Esophagus squamous epithelium (tissue), 5 donors: ENCODE results near the gene PPM1L. TPM values are rescaled to one million over a fixed set of nuclear protein-coding genes. Genes with fewer than 3 reads are reported as not detected.
A peak's percentile ranks its signal among the peaks of the same experiment; 100 is the strongest.

Experiments
- DNase-seq: peaks from one replicate; lab custom pipeline; 2025; lab: John Stamatoyannopoulos, UW
- H3K27ac ChIP-seq, 4 donors: fragments of 200-600 bp; sonication (generic); one replicate each; pipeline ENCODE4 v1.5.1; 2016 to 2019; ENCODE audit warnings: mild to moderate bottlenecking in 1 of 4
- H3K27me3 ChIP-seq, 4 donors: fragments of 200-600 bp; sonication (generic); 1 replicate in 3 of 4; 2 replicates in 1 of 4; pipeline versions ENCODE4 v1.5.1 to v1.6.0; 2017 to 2021; ENCODE audit warnings: antibody characterized with exemption in 1 of 4
- H3K36me3 ChIP-seq, 3 donors: fragments of 200-600 bp; sonication (generic); one replicate each; pipeline ENCODE4 v1.5.1; 2016 to 2019
- H3K4me1 ChIP-seq, 3 donors: fragments of 200-600 bp; sonication (generic); one replicate each; pipeline ENCODE4 v1.5.1; 2017 to 2019
- H3K4me3 ChIP-seq, 4 donors: fragments of 200-600 bp; sonication (generic); 1 replicate in 3 of 4; 2 replicates in 1 of 4; pipeline ENCODE4 v1.5.1; 2016 to 2019; ENCODE audit warnings: mild to moderate bottlenecking in 2 of 4, moderate library complexity in 1 of 4
- H3K9me3 ChIP-seq, 3 donors: fragments of 200-600 bp; sonication (generic); one replicate each; pipeline ENCODE4 v1.5.1; 2016 to 2019
- POLR2A ChIP-seq, 4 donors: fragments of 450-650 bp; IDR thresholded peaks; one replicate each; pipeline ENCODE4 v1.6.1; 2017; ENCODE audit warnings: antibody characterized with exemption in 4 of 4, mild to moderate bottlenecking in 4 of 4, moderate library complexity in 3 of 4
- WGBS, 2 donors: methylation state at CpG; one replicate each; pipeline ENCODE4 v1.1.5; 2018; 5-methylcytosine and 5-hydroxymethylcytosine counted together
- intact Hi-C: fragments of 100-400 bp; cut with DNase I; formaldehyde crosslinking; loops from one replicate; pipeline ENCODE4 v1.15.0; 2022
- total RNA-seq, 4 donors: library from RNA; depleted of rRNA; stranded (reverse); fragments of >200 nt; gene quantifications; one replicate each; pipeline ENCODE4 v1.1.0, GENCODE V29; 2016
- TF ChIP-seq, protein P1 (sequence below), 6 experiments: fragments of 450-650 bp in 4 of 6; fragments of 200-600 bp in 2 of 6; sonication (generic) in 2 of 6; IDR thresholded peaks; one replicate each; pipeline ENCODE4 v1.5.1; 2016 to 2019; ENCODE audit warnings: antibody characterized with exemption in 6 of 6, mild to moderate bottlenecking in 4 of 6, moderate library complexity in 4 of 6
- donor health status: DM: yes; HTN: yes; CAD: no.

The PPM1L gene
- total RNA-seq, 4 donors from 2014 or later = 9.1 to 18.1 (median 12.1) TPM

DNA sequence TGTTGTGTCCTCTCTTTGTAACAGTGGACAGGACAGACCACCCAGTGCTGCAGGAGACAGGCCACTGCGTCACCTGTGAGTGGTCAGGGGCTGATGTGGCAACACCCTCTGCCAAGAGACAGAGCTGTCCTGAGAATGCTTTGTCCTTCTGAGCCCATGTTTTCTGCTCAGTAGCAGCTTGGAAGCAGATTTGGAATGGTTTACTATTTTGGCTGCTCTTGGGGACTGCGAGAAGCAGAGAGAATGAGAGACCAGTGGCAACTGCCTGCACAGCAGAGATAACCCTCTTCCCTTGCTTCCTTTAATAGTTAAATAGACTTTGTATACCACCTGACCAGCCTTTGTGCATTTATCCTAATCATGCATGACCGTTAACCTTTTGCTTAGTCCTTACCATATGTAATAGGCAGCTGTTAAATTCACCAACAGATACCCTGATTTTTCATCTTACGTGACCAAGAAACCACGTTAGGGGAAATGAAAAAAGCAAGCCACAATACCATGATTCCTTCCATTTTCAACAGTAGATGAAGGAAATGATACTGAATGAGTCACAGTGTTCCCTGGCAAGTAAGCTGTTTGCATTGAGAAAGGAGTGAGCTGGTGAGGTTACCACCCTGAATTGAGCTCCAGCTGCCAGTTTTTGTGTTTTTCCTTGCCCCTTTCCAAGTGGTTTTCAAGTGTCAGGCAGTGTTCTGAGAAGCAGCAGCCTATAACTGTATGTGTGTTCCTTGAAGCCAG, 313.6 kb downstream of the PPM1L start:
- WGBS, 2 donors = 22 to 31% methylated on average over 4 to 5 of the region's 5 CpGs
- TF ChIP-seq, protein P1, sequence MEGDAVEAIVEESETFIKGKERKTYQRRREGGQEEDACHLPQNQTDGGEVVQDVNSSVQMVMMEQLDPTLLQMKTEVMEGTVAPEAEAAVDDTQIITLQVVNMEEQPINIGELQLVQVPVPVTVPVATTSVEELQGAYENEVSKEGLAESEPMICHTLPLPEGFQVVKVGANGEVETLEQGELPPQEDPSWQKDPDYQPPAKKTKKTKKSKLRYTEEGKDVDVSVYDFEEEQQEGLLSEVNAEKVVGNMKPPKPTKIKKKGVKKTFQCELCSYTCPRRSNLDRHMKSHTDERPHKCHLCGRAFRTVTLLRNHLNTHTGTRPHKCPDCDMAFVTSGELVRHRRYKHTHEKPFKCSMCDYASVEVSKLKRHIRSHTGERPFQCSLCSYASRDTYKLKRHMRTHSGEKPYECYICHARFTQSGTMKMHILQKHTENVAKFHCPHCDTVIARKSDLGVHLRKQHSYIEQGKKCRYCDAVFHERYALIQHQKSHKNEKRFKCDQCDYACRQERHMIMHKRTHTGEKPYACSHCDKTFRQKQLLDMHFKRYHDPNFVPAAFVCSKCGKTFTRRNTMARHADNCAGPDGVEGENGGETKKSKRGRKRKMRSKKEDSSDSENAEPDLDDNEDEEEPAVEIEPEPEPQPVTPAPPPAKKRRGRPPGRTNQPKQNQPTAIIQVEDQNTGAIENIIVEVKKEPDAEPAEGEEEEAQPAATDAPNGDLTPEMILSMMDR (IDR thresholded peaks at IDR 0.05) = no peak
- TF ChIP-seq POLR2A (IDR thresholded peaks at IDR 0.05) = no peak
- Histone ChIP-seq H3K36me3 (peaks cover 0 to 22% (median 0%) of the 10 kb centered on the region in 3 donors), H3K27me3 (no peaks in the 10 kb centered on the region), H3K4me3 (no peak overlapping the region), H3K9me3 (no peaks in the 10 kb centered on the region), H3K4me1 (peaks cover 14 to 49% (median 19%) of the 10 kb centered on the region in 3 donors), H3K27ac (peak overlapping the region; percentile 51 to 81 (median 76))
- intact Hi-C loops = no loop called here
- no peak for DNase-seq

DNA sequence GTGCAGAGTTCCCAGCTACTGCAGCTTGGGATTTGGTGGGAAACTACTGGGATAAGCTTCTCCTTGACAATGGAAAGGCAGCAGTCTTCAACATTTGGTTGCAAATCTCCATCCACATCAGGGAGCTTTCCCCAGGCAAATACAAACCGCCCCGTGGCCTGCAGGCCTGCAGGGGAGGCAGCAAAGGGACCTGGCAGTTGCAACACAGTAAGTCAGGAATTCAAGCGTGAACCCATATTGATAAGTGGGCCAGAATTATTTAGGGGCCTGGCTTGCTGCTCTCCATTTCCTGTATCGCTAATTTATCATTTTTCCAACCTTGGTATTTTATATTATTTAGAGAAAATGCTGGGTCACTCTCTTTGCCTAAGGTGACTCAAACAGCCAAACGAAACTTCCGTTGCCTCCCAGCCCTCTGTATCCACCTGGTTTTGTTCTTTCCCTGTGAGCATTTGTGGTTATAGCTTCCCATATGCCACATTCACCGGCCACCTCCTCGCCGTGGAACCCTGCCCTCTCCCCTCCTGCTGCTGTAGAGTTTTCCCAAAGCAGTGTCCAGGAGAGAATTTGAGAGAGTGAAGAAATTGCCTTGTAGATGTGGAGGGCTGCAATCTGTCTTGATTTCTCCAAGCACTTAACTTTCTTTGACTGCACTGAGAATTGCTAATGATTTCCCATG, 314.4 kb downstream of the PPM1L start:
- no peak overlapping the region for H3K4me3 ChIP-seq
- DNase-seq = no peak
- intact Hi-C loops = no loop called here
- peaks cover 0 to 19% (median 0%) of the 10 kb centered on the region in 3 donors for H3K36me3 ChIP-seq
- H3K27me3 ChIP-seq = no peaks in the 10 kb centered on the region
- peak overlapping the region; percentile 51 to 81 (median 76) for H3K27ac ChIP-seq
- peaks cover 14 to 42% (median 19%) of the 10 kb centered on the region in 3 donors for H3K4me1 ChIP-seq
- 60 to 63% methylated on average over 9 of the region's 9 CpGs for WGBS, 2 donors
- no peaks in the 10 kb centered on the region for H3K9me3 ChIP-seq
- TF ChIP-seq POLR2A (IDR thresholded peaks at IDR 0.05) = no peak
- TF ChIP-seq, protein P1 (IDR thresholded peaks at IDR 0.05) = no peak

DNA sequence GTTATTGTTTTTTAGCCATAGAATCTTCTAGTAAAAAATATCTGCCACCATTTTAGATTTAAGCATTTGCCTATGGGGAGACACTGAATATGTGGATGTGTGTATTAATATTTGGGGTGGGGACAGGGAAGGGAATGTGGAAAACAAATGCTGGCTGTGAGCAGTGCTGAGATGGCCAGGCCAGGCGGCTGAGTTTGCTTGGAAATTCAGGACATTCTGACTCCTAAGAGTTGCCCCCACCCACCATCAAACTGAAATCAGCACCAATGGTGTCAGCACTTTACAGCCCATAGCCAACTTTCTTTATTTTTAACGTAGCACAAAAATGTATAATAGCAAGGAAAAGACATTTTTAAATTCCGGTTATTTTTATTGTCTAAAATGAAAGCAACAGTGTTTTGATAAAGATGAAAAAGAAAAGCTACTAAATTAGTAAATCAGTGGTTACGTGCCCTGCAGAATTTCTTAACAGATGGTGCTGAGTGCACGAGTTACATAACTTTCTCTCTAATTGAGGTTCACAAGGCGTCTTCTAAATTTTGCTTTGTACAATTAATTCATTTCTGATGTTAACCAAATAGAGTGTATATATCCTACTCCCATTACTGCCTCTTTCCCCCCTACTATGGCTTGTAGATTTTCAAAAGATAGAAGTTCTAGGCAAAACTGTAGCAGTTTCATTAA, 315.1 kb downstream of the PPM1L start:
- intact Hi-C loops = no loop called here
- 76 to 82% methylated on average over 6 of the region's 6 CpGs for WGBS, 2 donors
- peaks cover 14 to 42% (median 19%) of the 10 kb centered on the region in 3 donors for H3K4me1 ChIP-seq
- TF ChIP-seq, protein P1 (IDR thresholded peaks at IDR 0.05) = no peak
- no peak for TF ChIP-seq POLR2A (IDR thresholded peaks at IDR 0.05)
- no peak overlapping the region for H3K4me3 ChIP-seq
- H3K27me3 ChIP-seq = no peaks in the 10 kb centered on the region
- peaks cover 0 to 13% (median 0%) of the 10 kb centered on the region in 3 donors for H3K36me3 ChIP-seq
- H3K27ac ChIP-seq = peak overlapping the region; percentile 51 to 81 (median 76)
- no peaks in the 10 kb centered on the region for H3K9me3 ChIP-seq
- DNase-seq = no peak

DNA sequence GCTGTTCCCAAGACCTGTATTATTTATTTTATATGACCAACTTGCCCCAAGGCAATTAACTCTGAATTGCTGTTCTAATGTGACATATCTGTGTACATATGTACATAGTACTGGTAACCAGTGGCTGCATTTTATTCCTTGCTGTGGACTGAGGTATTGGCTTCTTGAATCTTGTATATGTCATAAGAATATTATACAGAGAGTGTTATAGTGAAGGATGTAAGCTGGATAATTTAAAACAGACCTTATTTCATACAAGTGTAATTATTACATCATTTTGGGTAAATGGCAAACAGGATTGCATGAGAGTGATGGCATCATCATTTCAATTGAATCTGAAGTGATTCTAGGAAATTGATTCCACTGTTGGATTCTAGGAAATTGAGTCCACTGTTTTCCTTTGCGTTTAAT, 316.2 kb downstream of the PPM1L start:
- intact Hi-C loops = no loop called here

More for the DNA sequence above, 316.2 kb downstream of the PPM1L start:
- Histone ChIP-seq H3K4me1 (peaks cover 14 to 39% (median 19%) of the 10 kb centered on the region in 3 donors), H3K27ac (no peak overlapping the region), H3K36me3 (peaks cover 0 to 13% (median 0%) of the 10 kb centered on the region in 3 donors), H3K27me3 (no peaks in the 10 kb centered on the region), H3K4me3 (no peak overlapping the region), H3K9me3 (no peaks in the 10 kb centered on the region)
- WGBS, 2 donors = 85% methylated on average over 1 of the region's 1 CpG
- no peak for DNase-seq
- TF ChIP-seq POLR2A (IDR thresholded peaks at IDR 0.05) = no peak
- TF ChIP-seq, protein P1 (IDR thresholded peaks at IDR 0.05) = no peak
